ENCODE results near the gene MED25.
A peak's percentile ranks its signal among the peaks of the same experiment; 100 is the strongest.

MED25 gene

DNA sequence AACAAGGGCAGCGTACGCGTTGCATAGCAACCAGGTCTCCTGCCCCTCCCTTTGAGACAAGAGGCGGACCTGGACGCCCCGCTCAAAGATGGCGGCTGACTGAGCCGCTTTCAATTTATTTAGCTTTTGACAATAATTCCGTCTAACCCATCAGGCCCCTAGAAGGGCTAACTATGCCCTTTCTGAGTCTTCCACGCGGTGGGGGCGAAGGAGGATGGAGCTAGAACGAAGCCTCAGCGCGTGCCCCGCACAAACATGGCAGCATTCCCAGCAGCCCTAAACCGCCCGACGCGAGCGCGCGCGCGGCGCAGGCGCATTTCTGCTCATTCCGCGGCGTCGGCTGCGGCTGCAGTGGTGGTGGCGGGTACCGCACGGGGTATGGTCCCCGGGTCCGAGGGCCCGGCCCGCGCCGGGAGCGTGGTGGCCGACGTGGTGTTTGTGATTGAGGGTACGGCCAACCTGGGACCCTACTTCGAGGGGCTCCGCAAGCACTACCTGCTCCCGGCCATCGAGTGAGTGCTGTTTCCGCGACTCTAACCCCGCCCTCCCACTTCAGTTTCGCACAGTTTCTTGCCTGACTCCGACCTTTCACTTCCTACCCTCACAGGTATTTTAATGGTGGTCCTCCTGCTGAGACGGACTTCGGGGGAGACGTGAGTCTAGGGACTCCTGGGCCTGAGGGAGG is at the start of gene MED25:
MED25 (plus strand) TSS at position 326 of the 685 bp plus-strand sequence; CDS start at position 379, 53 bp downstream.
- DNase-seq (ENCODE audit: low spot score), result peak; percentile 95

DNA sequence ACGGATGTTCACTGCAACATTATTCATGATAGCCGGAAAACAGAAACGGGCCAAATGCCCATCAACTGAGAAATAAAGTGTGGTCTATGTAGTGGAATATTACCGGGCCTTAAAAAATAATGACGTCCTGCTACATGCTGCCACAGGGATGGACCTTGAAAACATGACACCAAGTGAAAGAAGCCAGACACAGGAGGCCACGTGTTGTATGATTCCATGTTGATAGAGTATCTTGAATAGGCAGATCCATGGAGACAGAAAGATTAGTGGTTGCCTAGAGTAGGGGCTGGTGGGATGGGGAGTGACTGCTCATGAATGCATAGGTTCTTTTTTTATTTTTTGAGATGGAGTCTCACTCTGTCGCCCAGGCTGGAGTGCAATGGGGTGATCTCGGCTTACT is 47.6 kb upstream of the MED25 start:
- no peak for DNase-seq (ENCODE audit: low spot score)

DNA sequence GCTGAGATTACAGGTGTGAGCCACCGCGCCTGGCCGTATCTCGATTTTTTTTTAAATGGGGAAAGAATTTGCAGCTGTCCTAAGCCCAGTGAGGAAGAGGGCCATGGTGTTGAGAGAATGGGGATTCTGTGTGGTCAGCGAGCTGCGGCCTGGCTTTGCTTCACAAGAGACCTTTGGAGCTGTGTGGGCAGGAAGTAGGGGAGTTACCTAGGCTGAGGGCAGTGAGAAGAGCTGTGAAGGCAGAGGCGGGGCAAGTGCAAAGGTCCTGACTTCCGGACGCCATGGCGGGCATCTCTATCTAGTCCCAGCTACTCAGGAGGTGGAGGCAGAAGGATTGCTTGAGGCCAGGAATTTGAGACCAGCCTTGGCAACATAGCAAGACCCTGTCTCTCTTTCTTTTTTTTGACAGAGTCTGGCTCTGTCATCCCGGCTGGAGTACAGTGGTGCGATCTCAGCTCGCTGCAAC is 46.4 kb upstream of the MED25 start:
- no peak for DNase-seq (ENCODE audit: low spot score)

DNA sequence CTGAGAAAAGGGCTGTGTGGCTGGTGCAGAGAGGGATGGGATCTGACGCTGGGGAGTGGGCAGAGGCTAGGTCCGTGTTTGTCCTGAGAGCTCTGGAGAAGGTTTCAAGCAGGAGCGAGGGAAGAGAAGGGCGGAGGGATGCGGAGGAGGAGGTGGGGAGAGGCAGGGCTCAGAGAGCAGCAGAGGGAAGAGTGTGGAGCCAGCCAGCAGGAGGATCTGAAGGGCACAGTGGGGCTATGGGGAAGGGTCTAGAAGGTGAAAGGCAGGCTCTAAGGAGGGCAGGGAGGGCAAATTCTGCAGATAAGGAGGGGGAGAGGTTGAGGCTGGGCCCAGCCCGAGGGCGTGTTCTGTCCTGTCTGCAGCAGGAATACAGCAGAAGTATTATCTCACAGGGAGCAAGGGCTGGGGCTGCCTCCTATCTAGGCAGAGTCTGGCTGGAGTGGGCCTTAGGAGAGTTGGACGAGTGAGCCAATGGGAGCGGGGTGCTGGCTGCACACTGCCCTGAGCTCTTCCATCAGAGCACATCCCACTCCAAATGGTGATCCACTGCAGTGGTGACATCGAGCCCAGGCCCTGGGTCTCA is 45.1 kb upstream of the MED25 start:
- DNase-seq (ENCODE audit: low spot score), result no peak

DNA sequence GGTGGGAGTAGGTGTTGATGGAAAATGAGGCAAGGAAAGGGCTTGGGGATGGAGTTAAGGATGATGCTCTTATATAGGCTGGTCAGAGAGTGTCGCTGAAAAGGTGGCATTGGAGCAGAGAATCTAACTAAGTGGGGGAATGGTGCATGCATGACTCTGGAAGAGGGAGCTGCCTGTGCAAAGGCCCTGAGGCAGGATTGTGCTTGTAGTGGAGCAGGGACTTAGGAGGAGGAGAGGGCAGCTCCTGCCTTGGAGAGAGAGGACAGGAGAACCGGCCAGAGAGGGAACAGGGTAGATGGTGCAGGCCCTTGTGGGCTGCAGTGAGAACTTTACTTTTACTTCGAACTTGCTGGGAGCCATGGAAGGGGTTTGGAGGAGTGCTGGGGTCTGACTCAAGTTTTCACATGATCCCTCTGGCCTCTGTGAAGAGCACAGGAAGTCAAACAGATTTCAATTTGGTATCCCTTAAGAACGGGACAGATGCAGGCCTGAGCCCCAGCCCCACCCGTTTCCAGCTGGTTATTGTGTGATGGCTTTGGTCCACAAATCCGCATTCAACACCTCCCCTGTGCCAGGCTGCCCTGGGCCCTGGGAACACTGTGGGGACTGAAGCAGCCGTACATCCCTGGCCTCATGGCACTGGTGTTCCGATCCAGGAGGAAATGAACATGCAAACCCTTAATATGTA is 44.3 kb upstream of the MED25 start:
- no peak for DNase-seq (ENCODE audit: low spot score)

DNA sequence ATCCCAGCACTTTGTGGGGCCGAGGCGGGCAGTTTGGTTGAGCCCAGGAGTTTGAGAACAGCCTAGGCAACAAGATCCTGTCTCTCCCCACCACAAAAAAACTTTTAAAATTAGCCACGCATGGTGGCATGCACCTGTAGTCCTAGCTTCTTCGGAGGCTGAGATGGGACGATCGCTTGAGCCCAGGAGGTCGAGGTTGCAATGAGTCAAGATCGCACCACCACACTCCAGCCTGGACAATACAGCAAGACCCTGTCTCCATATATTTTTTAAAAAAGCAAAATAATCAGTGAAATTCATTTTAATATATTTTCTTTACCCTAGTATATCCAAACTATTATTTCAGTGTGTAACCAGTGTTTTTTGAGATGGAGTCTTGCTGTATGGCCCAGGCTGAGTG is 43.1 kb upstream of the MED25 start:
- no peak for DNase-seq (ENCODE audit: low spot score)

DNA sequence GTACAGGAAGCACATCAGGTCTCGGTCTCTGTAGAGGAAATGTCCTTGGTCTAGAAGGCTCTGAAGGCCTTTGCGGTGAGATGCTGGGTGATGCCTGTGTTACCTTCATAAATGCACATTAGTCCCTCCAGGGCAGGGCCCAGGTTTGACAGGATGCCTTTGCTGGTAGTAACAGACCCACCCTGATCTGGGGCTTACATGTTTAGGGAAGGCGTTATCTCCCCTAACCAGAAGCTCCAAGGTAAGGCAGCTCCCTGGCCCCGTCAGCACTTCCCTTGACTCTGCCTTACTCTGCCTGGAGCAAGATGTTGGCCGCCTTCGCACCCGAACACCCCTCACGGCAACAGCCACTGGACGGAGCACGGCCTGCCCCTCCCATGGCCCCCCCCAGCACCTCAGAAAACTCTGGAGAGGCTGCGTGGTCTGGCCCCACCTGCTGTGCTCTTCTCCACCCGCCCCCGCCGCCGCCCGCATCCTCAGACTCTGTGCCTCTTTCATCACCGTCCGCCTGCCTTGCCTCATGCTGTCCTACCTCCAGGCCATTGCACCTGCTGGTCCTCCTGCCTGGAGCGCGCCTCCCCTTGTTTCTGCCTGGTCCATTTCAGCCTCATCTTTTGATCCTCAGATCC is 42.2 kb upstream of the MED25 start:
- no peak for DNase-seq (ENCODE audit: low spot score)

DNA sequence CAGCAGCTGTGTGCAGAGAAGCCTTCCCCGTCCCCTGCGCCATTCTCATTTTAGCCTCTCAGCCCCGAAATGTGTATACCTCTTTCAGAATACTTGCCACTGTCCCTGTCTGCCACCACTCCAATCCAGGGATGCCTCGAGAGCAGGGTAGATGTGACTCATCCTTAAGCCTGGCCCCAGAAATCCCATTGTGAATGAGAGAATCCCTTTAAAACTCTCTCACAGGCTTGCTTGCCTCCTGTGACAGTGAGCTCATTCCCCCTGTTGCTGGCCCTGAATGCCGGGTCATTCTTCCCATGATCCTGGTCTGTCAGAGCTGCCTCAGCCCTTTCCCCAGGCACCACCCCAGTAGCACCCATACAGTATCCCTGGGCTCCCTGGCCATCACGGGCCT is 41.7 kb upstream of the MED25 start:
- no peak for DNase-seq (ENCODE audit: low spot score)

DNA sequence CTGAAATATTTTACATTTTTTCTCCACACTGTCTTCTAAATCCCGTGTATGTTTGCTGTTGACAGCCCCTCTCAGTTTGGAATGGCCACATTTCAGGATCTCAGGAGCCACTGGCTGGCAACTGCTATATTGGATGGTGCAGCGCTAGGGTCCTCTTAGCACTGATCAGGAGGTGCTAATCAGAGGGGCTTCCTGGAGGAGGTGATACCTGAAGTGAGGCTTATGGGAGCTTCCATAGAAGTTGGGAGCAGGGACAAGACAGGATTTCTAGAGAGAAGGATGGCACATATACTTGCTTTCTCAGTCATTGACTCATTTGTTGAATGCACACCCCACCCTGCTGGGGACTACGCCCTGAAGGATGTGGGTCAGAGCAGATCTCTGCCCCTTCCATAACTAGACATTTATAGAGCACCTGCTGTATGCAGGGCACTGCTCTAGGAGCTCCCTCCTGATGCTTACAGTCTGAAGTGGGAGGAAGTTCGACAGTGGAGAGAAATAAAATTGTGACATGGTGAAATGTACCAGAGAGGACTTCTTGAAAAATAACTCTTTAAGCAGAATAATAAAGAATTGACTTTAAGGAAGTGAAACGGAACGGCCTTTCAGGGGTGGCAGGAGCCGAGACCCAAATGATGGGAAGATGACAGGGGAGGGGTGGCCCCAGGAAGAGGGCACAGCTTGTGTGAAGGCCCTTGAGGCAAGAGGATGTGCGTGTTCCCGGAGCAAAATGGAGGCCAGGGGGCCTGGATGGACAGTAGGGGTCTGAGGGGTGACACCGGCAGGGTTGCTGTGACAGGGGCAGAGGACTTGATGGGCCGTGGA is 38.1 kb upstream of the MED25 start:
- no peak for DNase-seq (ENCODE audit: low spot score)

DNA sequence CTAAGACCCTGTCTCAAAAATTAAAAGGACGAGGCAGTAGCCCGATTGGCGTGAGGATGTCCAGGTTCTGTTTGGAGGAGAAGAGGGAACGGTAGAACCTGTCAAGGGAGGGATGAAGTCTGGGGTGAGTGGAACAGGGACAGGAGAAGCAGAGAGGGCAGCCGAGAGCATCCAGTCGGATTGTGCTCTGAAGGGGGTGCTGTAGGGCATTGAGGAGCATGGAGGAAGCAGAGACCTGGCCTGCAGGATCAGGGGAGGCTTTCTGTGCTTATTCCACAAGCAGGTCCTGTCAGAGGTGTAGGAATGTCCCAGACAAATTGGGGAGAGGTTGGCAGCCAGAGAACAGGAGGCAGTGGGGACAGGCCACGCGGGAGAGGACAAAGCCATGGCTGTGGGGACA is 37.2 kb upstream of the MED25 start:
- no peak for DNase-seq (ENCODE audit: low spot score)

DNA sequence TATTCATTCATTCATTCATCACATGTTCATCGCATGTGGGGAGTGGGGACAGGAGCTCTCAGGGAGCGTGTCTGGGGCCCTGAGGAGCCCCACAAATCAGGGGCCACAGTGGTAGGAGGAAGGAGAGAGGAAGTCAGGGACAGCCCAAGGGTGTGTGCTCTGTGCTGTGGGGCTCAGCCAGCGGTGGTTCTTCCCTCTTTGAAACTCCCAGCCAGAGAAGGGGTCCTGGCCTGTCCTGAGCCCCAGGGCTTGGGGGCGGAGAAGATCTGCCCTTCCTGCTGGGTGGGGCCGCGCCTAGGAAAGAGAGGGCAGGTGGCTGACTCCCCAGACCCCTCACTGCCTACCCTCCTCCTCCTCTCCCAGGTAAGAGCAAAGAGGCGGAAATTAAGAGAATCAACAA is 36.7 kb upstream of the MED25 start:
- DNase-seq (ENCODE audit: low spot score), result no peak

DNA sequence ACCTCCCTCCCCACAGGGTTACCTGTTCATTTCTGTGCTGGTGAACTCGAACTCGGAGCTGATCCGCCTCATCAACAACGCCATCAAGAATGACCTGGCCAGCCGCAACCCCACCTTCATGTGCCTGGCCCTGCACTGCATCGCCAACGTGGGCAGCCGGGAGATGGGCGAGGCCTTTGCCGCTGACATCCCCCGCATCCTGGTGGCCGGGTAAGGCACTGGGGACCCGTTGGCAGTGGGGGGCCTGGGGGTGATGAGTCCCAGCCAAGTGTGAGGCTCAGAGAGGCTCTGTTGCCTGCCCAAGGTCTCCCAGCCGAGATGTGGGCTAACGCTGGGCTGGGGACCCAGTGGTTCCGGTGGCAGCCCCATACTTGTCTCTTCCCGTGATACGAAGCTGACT is 35.6 kb upstream of the MED25 start:
- no peak for DNase-seq (ENCODE audit: low spot score)

DNA sequence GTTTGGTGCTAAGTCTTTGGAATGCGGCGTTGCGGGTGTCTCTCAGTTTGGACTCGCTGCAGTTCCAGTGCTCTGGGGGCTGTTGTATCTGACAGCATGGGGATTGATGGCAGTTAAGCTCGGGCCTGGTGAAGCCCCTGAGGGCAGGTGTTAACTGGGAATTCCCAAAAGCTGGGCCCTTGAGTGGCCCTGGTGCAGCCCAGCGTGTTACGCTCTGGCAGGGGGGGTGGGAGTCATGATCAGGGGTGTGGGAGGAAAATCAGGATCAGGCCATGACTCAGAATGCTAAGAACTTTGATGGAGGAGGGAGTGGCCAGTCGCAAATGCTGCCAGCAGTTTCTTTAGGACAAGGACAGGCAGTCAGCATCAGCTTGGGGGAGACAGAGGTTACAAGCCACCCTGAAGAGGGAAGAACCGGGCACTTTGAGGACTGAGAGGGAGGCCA is 31.7 kb upstream of the MED25 start:
- no peak for DNase-seq (ENCODE audit: low spot score)

DNA sequence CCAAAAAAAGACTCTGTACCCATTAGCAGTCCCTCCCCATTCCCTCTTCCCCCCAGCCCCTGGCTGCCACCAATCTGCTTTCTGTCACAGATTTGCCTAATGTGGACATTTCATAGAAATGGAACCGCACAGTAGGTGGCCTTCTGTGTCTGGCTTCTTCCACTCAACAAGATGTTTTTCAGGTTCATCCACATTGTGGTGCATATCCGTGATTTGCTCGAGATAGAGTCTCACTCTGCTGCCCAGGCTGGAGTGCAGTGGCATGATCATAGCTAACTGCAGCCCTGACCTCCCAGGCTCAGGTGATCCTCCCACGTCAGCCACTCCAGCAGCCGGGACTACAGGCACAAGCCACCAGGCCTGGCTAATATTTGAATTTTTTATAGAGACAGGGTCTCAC is 30.3 kb upstream of the MED25 start:
- DNase-seq (ENCODE audit: low spot score), result no peak

DNA sequence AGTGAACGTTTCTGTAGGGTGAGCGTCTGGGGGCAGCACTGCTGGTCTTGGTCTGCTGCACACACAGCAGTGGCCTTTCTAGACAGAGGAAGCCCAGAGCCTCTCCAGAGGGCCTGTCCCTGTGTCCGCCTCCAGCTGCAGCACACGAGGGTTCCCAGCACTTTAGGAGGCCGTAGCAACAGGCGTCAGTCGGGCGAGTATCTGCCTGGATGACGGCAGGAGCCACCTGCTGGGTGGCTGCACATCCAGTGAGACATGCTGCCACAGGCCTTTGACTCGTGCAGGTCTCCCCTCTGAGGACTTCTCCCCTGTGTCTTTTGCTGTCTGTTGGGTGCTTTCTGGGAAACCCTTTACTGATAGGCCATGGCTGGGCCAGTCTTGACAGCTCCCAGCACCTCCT is 29.2 kb upstream of the MED25 start:
- no peak for DNase-seq (ENCODE audit: low spot score)

DNA sequence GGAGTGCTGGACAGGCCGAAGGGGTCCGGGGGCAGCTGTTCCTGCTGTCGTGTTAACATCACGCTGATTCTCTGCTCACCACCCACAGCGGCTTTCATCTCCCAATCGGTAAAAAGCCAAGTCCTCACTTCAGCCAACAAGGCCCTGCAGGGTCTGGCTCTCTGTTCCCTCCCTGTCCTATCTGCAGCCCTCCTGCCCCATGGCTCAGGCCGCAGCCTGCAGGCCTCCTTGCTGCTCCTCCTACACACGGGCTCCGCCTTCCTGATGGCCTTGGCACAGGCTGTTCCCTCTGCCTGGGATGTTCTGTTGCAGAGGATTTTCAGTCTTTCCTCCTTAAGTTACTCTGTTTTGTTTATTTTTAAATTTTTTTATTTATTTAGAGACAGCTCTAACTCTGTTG is 27.2 kb upstream of the MED25 start:
- no peak for DNase-seq (ENCODE audit: low spot score)

DNA sequence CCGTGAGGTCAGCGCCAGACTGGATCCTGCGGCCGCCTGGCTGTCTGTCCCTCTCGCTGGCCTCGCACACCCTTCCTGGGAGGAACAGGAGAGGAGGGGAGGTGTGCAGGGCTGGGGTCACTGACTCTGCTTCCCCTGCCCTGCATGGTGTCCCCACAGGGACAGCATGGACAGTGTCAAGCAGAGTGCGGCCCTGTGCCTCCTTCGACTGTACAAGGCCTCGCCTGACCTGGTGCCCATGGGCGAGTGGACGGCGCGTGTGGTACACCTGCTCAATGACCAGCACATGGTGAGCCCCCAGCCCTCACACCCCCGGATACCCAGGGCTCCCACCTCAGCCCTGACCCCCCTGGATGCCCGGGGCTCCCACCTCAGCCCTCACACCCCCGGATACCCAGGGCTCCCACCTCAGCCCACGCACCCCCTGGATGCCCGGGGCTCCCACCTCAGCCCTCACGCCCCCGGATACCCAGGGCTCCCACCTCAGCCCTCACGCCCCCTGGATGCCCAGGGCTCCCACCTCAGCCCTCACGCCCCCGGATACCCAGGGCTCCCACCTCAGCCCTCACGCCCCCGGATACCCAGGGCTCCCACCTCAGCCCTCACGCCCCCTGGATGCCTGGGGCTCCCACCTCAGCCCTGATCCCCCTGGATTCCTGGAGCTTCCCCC is 26.2 kb upstream of the MED25 start:
- DNase-seq (ENCODE audit: low spot score), result no peak

DNA sequence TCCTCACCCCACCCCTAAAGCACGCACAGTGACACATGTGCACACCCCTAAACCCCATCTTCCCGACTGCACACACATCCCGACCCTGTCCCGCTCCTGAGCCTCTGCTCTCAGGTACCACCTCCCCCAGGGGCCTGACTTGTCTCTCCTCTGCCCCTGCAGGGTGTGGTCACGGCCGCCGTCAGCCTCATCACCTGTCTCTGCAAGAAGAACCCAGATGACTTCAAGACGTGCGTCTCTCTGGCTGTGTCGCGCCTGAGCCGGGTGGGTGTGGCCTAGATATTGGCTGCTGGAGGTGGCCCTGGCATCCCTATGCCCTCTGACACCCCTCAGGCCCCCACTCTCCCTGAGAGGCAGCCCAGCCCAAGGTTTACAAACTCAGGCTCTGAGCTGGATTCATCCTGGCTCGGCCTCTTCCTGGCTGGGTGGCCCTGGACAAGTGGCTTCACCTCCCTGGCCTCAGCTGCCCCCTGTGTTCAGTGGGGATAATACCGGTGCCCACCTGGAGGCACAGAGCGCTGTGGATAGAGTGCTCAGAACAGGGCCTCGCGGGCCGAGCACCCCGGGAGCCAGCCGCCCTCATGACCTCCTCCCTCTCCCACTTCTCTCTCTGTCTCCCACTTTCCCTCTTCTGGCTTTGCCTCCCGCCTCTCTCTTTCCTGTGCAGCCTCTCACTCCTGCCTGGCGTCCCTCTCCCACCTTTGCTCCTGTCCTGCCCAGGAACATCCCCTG is 25.1 kb upstream of the MED25 start:
- no peak for DNase-seq (ENCODE audit: low spot score)

DNA sequence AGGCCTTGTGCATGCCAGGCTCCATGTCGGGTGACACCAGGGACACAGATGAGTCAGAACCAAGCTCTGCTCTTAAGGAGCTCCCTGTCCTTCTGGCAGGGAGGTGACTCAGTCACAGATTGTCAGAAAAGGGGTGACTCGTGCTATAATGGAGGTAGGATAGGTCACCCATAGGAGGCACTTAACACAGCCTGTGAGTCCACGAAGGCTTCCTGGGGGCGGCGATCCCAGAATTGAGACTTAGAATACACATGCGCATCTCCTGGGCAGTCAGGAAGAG is 24.6 kb upstream of the MED25 start:
- no peak for DNase-seq (ENCODE audit: low spot score)

DNA sequence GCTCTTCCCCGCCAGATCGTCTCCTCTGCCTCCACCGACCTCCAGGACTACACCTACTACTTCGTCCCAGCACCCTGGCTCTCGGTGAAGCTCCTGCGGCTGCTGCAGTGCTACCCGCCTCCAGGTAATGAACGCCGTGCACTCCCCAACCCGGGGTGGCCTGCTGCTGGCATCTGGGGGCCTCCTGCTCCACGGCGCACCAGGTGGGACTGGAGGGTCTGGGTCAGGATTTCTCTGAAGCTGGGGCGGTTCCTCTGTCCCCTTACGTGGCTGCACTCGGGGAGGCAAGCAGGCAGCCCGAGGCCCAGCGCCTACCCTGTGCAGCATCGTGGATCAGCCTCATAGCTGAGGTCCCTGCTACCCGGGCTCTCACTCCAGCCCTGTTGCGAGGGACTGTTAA is 22.5 kb upstream of the MED25 start:
- no peak for DNase-seq (ENCODE audit: low spot score)

DNA sequence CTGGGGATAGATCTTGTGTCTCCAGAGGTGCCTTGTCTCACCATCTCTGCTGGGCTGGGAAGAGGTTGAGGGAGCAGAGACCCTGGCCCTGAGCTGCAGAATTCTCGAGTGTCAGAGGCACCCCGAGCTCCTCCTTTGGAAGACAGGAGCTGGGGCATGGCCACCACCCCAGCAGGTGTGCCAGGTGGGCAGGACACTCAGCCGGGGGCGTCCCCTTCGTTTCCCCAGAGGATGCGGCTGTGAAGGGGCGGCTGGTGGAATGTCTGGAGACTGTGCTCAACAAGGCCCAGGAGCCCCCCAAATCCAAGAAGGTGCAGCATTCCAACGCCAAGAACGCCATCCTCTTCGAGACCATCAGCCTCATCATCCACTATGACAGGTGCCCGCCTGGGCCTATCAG is 19.5 kb upstream of the MED25 start:
- DNase-seq (ENCODE audit: low spot score), result no peak
